H1 (cell line): ENCODE data around the gene CMTM2. TPM values are rescaled to one million over a fixed set of nuclear protein-coding genes. Genes with fewer than 3 reads are reported as not detected.

Experiments used
- CTCF ChIA-PET: fragments of 300-600 bp; sonication (Branson Sonifier 250); formaldehyde crosslinking; loops from one replicate; lab custom pipeline; 2021; ENCODE audit not compliant: partially characterized antibody; lab: Charles Lee
- POLR2A ChIA-PET: fragments of 300-600 bp; sonication (Branson Sonifier 250); formaldehyde crosslinking; loops from one replicate; lab custom pipeline; 2021; ENCODE audit warnings: inconsistent platforms; ENCODE audit not compliant: partially characterized antibody; lab: Charles Lee
- DNase-seq, 2 experiments: peaks; one replicate each; pipeline versions ENCODE4 v3.0.0 to v3.0.0-alpha.2; 2010 to 2022; ENCODE audit warnings: low spot score in 2 of 2, low read depth in 1 of 2, mixed read lengths in 1 of 2
- FAIRE-seq: peaks from 2 replicates; lab custom pipeline; 2011; peaks lifted over from hg19 to GRCh38; lab: Jason Lieb, UNC
- H2AFZ ChIP-seq: 2 replicates; pipeline ENCODE4 v1.8.1; 2012; ENCODE audit warnings: low read length, inconsistent platforms
- H2AK5ac ChIP-seq: 2 replicates; pipeline ENCODE4 v1.6.1; 2013; ENCODE audit warnings: low read depth, low read length
- H2BK120ac ChIP-seq: replicated peaks from 2 replicates; pipeline ENCODE3; 2013; ENCODE audit warnings: low read depth, low read length, inconsistent platforms
- H2BK12ac ChIP-seq: 2 replicates; pipeline ENCODE4 v1.6.1; 2013; ENCODE audit warnings: low read depth, low read length
- H2BK15ac ChIP-seq: 2 replicates; pipeline ENCODE4 v1.6.1; 2013; ENCODE audit warnings: low read length
- H2BK20ac ChIP-seq: 2 replicates; pipeline ENCODE4 v1.6.1; 2013; ENCODE audit warnings: low read length
- H2BK5ac ChIP-seq: 2 replicates; pipeline ENCODE4 v1.6.1; 2013; ENCODE audit warnings: low read depth, low read length
- H3K14ac ChIP-seq: 2 replicates; pipeline ENCODE4 v1.6.1; 2013; ENCODE audit warnings: inconsistent platforms; ENCODE audit not compliant: insufficient read length
- H3K18ac ChIP-seq: 2 replicates; pipeline ENCODE4 v1.6.1; 2013; ENCODE audit warnings: low read length; ENCODE audit errors: extremely low read depth
- H3K23ac ChIP-seq: 2 replicates; pipeline ENCODE4 v1.6.1; 2013; ENCODE audit warnings: inconsistent platforms; ENCODE audit not compliant: insufficient read length
- H3K23me2 ChIP-seq: 2 replicates; pipeline ENCODE4 v1.6.1; 2013; ENCODE audit warnings: low read depth, low read length
- H3K27ac ChIP-seq: 2 replicates; pipeline ENCODE4 v1.6.1; 2011; ENCODE audit warnings: low read depth, low read length, inconsistent platforms
- H3K27me3 ChIP-seq, 4 experiments: replicated peaks in 1 of 4; 1 replicate in 1 of 4; 2 replicates in 3 of 4; pipeline versions ENCODE4 v1.6.1 to v1.8.1; 2011 to 2013; ENCODE audit warnings: low read length in 3 of 4, mild to moderate bottlenecking in 3 of 4, inconsistent platforms in 2 of 4, mixed read lengths in 2 of 4, moderate library complexity in 1 of 4; ENCODE audit not compliant: control insufficient read depth in 3 of 4, insufficient read depth in 3 of 4; ENCODE audit errors: extremely low read depth in 1 of 4
- H3K36me3 ChIP-seq, 4 experiments: 2 replicates each; pipeline versions ENCODE4 v1.6.1 to v1.8.1; 2011 to 2013; ENCODE audit warnings: mild to moderate bottlenecking in 4 of 4, low read length in 3 of 4, moderate library complexity in 2 of 4, control low read depth in 1 of 4, inconsistent platforms in 1 of 4; ENCODE audit not compliant: insufficient read depth in 4 of 4, control insufficient read depth in 2 of 4
- H3K4ac ChIP-seq: replicated peaks from 2 replicates; pipeline ENCODE3; 2013; ENCODE audit warnings: low read length, low read depth, mixed read lengths, inconsistent platforms; ENCODE audit not compliant: insufficient read length
- H3K4me1 ChIP-seq, 4 experiments: replicated peaks in 1 of 4; 1 replicate in 1 of 4; 2 replicates in 3 of 4; pipeline versions ENCODE4 v1.6.1 to v1.8.1; 2011 to 2013; ENCODE audit warnings: low read length in 3 of 4, inconsistent platforms in 2 of 4, mixed read lengths in 1 of 4; ENCODE audit not compliant: insufficient read depth in 4 of 4, control insufficient read depth in 3 of 4
- H3K4me2 ChIP-seq, 2 experiments: 2 replicates each; pipeline versions ENCODE4 v1.6.1 to v1.8.1; 2011 to 2013; ENCODE audit warnings: low read depth in 2 of 2, low read length in 2 of 2, control low read depth in 1 of 2, inconsistent platforms in 1 of 2, mild to moderate bottlenecking in 1 of 2; ENCODE audit not compliant: insufficient read depth in 1 of 2
- H3K4me3 ChIP-seq, 4 experiments: fragments of 200-600, 300-600 bp in 1 of 4; sonication (generic), shearing (Covaris generic), sonication (Bioruptor Twin) in 1 of 4; 2 replicates each; pipeline versions ENCODE4 v1.5.1 to v1.8.1; 2011 to 2016; ENCODE audit warnings: low read length in 4 of 4, low read depth in 3 of 4, control low read depth in 2 of 4, inconsistent platforms in 2 of 4, mild to moderate bottlenecking in 2 of 4, mixed read lengths in 1 of 4, moderate library complexity in 1 of 4; ENCODE audit not compliant: insufficient read depth in 2 of 4; ENCODE audit errors: extremely low read depth in 1 of 4
- H3K56ac ChIP-seq: replicated peaks from 2 replicates; pipeline ENCODE3; 2013; ENCODE audit warnings: low read depth, mild to moderate bottlenecking, mixed read lengths, low read length, inconsistent platforms; ENCODE audit not compliant: insufficient read length
- H3K79me1 ChIP-seq: 2 replicates; pipeline ENCODE4 v1.6.1; 2013; ENCODE audit warnings: low read depth, low read length, control low read depth
- H3K79me2 ChIP-seq, 2 experiments: 2 replicates each; pipeline versions ENCODE4 v1.6.1 to v1.8.1; 2012 to 2013; ENCODE audit warnings: low read length in 2 of 2, mild to moderate bottlenecking in 2 of 2, inconsistent platforms in 1 of 2; ENCODE audit not compliant: insufficient read depth in 2 of 2, control insufficient read depth in 1 of 2
- H3K9ac ChIP-seq, 4 experiments: replicated peaks in 1 of 4; 1 replicate in 1 of 4; 2 replicates in 3 of 4; pipeline versions ENCODE4 v1.6.1 to v1.8.1; 2011 to 2013; ENCODE audit warnings: low read depth in 3 of 4, low read length in 3 of 4, control low read depth in 2 of 4, mild to moderate bottlenecking in 2 of 4, moderate library complexity in 2 of 4, inconsistent platforms in 1 of 4; ENCODE audit errors: extremely low read depth in 1 of 4
- H3K9me3 ChIP-seq, 2 experiments: 2 replicates each; pipeline versions ENCODE4 v1.6.1 to v1.8.1; 2012 to 2013; ENCODE audit warnings: mild to moderate bottlenecking in 2 of 2, moderate library complexity in 2 of 2, control low read depth in 1 of 2, inconsistent platforms in 1 of 2, low read depth in 1 of 2, low read length in 1 of 2, mixed read lengths in 1 of 2; ENCODE audit not compliant: insufficient read depth in 2 of 2
- H4K20me1 ChIP-seq, 2 experiments: replicated peaks in 1 of 2; 2 replicates each; pipeline versions ENCODE3 to v1.8.1; 2011 to 2013; ENCODE audit warnings: inconsistent platforms in 2 of 2, low read length in 2 of 2, mild to moderate bottlenecking in 1 of 2; ENCODE audit not compliant: insufficient read depth in 2 of 2, control insufficient read depth in 1 of 2
- H4K5ac ChIP-seq: 2 replicates; pipeline ENCODE4 v1.6.1; 2013; ENCODE audit warnings: low read length, low read depth, mixed read lengths, inconsistent platforms; ENCODE audit not compliant: insufficient read length
- H4K8ac ChIP-seq: 2 replicates; pipeline ENCODE4 v1.8.0; 2013; ENCODE audit warnings: mild to moderate bottlenecking, moderate library complexity, low read length, inconsistent platforms; ENCODE audit not compliant: insufficient read depth; ENCODE audit errors: extremely low read depth
- H4K91ac ChIP-seq: replicated peaks from 2 replicates; pipeline ENCODE3; 2013; ENCODE audit warnings: low read length, mixed read lengths, inconsistent platforms; ENCODE audit not compliant: insufficient read length
- SP1 ChIP-seq: IDR thresholded peaks from 2 replicates; pipeline ENCODE4 v1.6.1; 2011; ENCODE audit warnings: low read depth, low read length
- WGBS, 2 experiments: shearing (Covaris generic) in 1 of 2; methylation state at CpG; one replicate each; pipeline versions ENCODE4 v1.1.6 to v1.1.7; 2013 to 2015; ENCODE audit warnings: low lambda C conversion rate in 2 of 2, mixed read lengths in 2 of 2, inconsistent platforms in 1 of 2, low coverage in 1 of 2, missing lambda C conversion rate in 1 of 2; ENCODE audit not compliant: insufficient replicate concordance in 2 of 2, insufficient coverage in 1 of 2, insufficient read length in 1 of 2; ENCODE audit errors: extremely low coverage in 1 of 2, missing lambda C conversion rate in 1 of 2; 5-methylcytosine and 5-hydroxymethylcytosine counted together
- polyA plus RNA-seq, 7 experiments: library from polyadenylated mRNA; depleted of rRNA in 3 of 7; stranded (reverse) in 5 of 7; unstranded in 2 of 7; fragments of >200 nt in 5 of 7; fragments of 200-250 nt in 2 of 7; gene quantifications; 1 replicate in 5 of 7; 2 replicates in 1 of 7; 4 replicates in 1 of 7; pipeline versions ENCODE4 v1.2.1 to v1.2.3, GENCODE V29; 2011 to 2013; ENCODE audit warnings: missing spikeins in 2 of 7, mixed read lengths in 2 of 7
- total RNA-seq: library from RNA; stranded (reverse); fragmentation: NEBNext Ultra II Directional; extraction: Animal tissue kit (Norgen Biotek cat#: 25700); gene quantifications from 2 replicates; pipeline ENCODE4 v1.2.1, GENCODE V29; 2021
- TF ChIP-seq, protein P1 (sequence below), 3 experiments: IDR thresholded peaks; 1 replicate in 2 of 3; 2 replicates in 1 of 3; pipeline versions ENCODE4 v1.5.1 to v1.6.1; 2011; ENCODE audit warnings: low read length in 3 of 3, mild to moderate bottlenecking in 3 of 3, inconsistent platforms in 2 of 3, low read depth in 1 of 3, moderate library complexity in 1 of 3; ENCODE audit not compliant: insufficient read depth in 1 of 3; ENCODE audit errors: control extremely low read depth in 1 of 3

Gene CMTM2
- total and polyA plus RNA-seq, 2 of the 8 experiments (the other 6 are each of a cell fraction or from before 2014, with no cell fraction given): not detected

- H3K14ac ChIP-seq: no peak overlapping the region
- no peak overlapping the region for H2BK15ac ChIP-seq
- no peak overlapping the region for H3K4me3 ChIP-seq
- H3K9ac ChIP-seq: no peak overlapping the region
- H2BK120ac ChIP-seq: no peak overlapping the region
- H3K4me1 ChIP-seq: peaks cover 0 to 1% (median 0%) of the 10 kb centered on the region in 4 experiments; a peak in 2 of 7 replicates
- no peak overlapping the region for H2BK5ac ChIP-seq
- no peak overlapping the region for H3K4ac ChIP-seq
- FAIRE-seq (no peak), DNase-seq (no peak)
- no peak overlapping the region for H3K56ac ChIP-seq
- CTCF ChIA-PET: interaction anchor here (0.6 to 2.2 kb wide), 9 partner anchors 9 to 376 kb away, joined by 3 to 8 read pairs (median 3); no protein-coding TSS in a partner anchor
- no peak overlapping the region for H4K8ac ChIP-seq
- POLR2A ChIA-PET: interaction anchor here (0.6 to 1.4 kb wide), 3 partner anchors 9 to 33 kb away, joined by 3 to 4 read pairs (median 4); no protein-coding TSS in a partner anchor
- H3K18ac ChIP-seq: no peak overlapping the region
- no peak overlapping the region for H2AK5ac ChIP-seq
- H3K27ac ChIP-seq: no peak overlapping the region
- H3K36me3 ChIP-seq: no peaks in the 10 kb centered on the region
- no peaks in the 10 kb centered on the region for H3K27me3 ChIP-seq
- H4K20me1 ChIP-seq: no peaks in the 10 kb centered on the region
- TF ChIP-seq SP1: no peak
- TF ChIP-seq, protein P1, sequence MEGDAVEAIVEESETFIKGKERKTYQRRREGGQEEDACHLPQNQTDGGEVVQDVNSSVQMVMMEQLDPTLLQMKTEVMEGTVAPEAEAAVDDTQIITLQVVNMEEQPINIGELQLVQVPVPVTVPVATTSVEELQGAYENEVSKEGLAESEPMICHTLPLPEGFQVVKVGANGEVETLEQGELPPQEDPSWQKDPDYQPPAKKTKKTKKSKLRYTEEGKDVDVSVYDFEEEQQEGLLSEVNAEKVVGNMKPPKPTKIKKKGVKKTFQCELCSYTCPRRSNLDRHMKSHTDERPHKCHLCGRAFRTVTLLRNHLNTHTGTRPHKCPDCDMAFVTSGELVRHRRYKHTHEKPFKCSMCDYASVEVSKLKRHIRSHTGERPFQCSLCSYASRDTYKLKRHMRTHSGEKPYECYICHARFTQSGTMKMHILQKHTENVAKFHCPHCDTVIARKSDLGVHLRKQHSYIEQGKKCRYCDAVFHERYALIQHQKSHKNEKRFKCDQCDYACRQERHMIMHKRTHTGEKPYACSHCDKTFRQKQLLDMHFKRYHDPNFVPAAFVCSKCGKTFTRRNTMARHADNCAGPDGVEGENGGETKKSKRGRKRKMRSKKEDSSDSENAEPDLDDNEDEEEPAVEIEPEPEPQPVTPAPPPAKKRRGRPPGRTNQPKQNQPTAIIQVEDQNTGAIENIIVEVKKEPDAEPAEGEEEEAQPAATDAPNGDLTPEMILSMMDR (IDR thresholded peaks at IDR 0.05; ENCODE audit: control extremely low read depth in 1 of 3, insufficient read depth in 1 of 3, low read depth in 1 of 3, low read length in 3 of 3): peak in 1 of 3 experiments; percentile 36; a peak in 1 of 4 replicates
- no peaks in the 10 kb centered on the region for H3K79me2 ChIP-seq
- H3K79me1 ChIP-seq: no peaks in the 10 kb centered on the region
- no peaks in the 10 kb centered on the region for H3K23me2 ChIP-seq
- no peak overlapping the region for H2AFZ ChIP-seq
- H3K9me3 ChIP-seq: no peaks in the 10 kb centered on the region
- no peak overlapping the region for H3K23ac ChIP-seq
- no peak overlapping the region for H2BK12ac ChIP-seq
- no peak overlapping the region for H2BK20ac ChIP-seq
- H4K91ac ChIP-seq: no peak overlapping the region
- 83% methylated on average over 4 of the region's 4 CpGs; no CpG with 5 or more reads in 1 of the 2 experiments for WGBS, 2 experiments
- H4K5ac ChIP-seq: no peak overlapping the region
- no peak overlapping the region for H3K4me2 ChIP-seq
Observed at GRCh38 chr16:66536525-66536924, 42.7 kb upstream of the CMTM2 start.
